ENCODE measurements around the gene TXNRD2. TPM values are rescaled to one million over a fixed set of nuclear protein-coding genes. Genes with fewer than 3 reads are reported as not detected.

Gene TXNRD2
- total and polyA plus RNA-seq, 8 donors = 9.6 to 41.6 (median 14.8) TPM

DNA sequence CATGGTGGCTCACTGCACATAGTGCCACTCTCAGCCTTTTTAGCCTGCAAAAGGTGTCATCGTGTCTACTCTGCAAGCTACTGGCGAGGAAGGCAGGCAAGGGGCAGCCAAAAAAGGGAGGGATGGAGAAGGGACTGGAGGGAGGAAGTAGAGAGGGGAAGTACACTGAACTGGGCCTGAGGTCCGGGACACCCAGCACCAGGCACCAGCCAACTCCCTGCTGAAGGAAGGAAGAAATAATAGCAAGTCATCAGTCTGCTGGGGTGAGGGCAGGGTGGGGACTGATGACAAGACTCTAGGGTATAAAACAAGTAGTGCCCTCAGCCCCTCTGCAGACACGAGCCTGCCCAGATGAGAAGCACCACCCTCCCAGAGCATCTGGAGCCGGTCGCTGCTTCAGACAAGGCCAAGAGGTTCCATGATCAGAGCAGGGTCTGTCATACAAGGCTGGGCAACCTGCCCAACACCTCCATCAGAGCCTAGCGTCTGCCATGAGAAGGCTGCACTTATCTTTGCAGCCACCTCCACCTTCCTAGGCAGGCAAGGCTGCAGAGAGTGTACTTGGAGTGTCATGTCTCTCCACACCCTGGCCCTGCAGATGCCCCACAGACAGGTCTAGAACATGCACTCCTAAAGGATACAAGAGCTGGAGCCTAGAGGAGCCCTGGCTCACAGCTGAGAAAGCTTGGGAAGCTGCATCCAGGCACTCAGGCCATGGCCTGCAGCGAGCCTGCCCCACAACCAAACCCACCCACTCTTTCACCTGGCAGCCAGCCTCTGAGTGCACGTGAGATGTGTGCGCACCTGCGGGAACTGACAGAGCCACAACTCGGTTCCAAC lies 9.0 kb downstream of the TXNRD2 start:
- Histone ChIP-seq H3K9me3 (no peaks in the 10 kb centered on the region), H3K36me3 (no peaks in the 10 kb centered on the region), H3K27ac (no peak overlapping the region), H3K4me3 (no peak overlapping the region), H3K27me3 (no peaks in the 10 kb centered on the region), H3K4me1 (peaks cover 0 to 2% (median 0%) of the 10 kb centered on the region in 3 donors)
- DNase-seq (peak in 1 of 6 donors; percentile 36), ATAC-seq (peak in 3 of 4 donors; percentile 17 to 38 (median 31)), FAIRE-seq (no peak)
- WGBS, 2 donors = 68 to 74% methylated on average over 12 of the region's 12 CpGs
- TF ChIP-seq, protein P1, sequence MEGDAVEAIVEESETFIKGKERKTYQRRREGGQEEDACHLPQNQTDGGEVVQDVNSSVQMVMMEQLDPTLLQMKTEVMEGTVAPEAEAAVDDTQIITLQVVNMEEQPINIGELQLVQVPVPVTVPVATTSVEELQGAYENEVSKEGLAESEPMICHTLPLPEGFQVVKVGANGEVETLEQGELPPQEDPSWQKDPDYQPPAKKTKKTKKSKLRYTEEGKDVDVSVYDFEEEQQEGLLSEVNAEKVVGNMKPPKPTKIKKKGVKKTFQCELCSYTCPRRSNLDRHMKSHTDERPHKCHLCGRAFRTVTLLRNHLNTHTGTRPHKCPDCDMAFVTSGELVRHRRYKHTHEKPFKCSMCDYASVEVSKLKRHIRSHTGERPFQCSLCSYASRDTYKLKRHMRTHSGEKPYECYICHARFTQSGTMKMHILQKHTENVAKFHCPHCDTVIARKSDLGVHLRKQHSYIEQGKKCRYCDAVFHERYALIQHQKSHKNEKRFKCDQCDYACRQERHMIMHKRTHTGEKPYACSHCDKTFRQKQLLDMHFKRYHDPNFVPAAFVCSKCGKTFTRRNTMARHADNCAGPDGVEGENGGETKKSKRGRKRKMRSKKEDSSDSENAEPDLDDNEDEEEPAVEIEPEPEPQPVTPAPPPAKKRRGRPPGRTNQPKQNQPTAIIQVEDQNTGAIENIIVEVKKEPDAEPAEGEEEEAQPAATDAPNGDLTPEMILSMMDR (IDR thresholded peaks at IDR 0.05) = no peak
- intact Hi-C loops (cut with DNase I) = no loop called here

DNA sequence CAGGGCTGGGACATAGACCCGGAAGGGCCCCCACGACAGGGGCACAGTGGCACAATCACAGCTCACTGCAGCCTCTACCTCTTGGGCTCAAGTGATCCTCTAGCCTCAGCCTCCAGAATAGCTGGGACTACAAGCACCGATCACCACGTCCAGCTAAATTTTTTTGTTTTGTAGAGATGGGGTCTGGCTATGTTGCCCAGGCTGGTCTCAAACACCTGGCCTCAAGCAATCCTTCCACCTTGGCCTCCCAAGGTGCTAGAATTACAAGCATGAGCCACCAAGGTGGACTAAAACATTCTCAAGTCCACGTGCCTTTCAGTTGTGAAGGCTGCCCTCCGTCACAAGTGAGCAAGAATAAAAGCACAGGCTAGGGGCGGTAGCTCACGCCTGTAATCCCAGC lies 10.1 kb downstream of the TXNRD2 start:
- intact Hi-C loops (cut with DNase I) = no loop called here
- TF ChIP-seq, protein P1 (IDR thresholded peaks at IDR 0.05) = no peak
- no peak for DNase-seq
- Histone ChIP-seq H3K27ac (no peak overlapping the region), H3K27me3 (no peaks in the 10 kb centered on the region), H3K9me3 (no peaks in the 10 kb centered on the region), H3K4me3 (no peak overlapping the region), H3K36me3 (no peaks in the 10 kb centered on the region), H3K4me1 (no peaks in the 10 kb centered on the region)
- WGBS, 2 donors = 93 to 99% methylated on average over 8 of the region's 8 CpGs
- FAIRE-seq = no peak
- no peak for ATAC-seq

- 91 to 94% methylated on average over 21 of the region's 21 CpGs for WGBS, 2 donors
- Histone ChIP-seq H3K9me3 (no peaks in the 10 kb centered on the region), H3K4me1 (no peaks in the 10 kb centered on the region), H3K27ac (no peak overlapping the region), H3K4me3 (no peak overlapping the region), H3K36me3 (no peaks in the 10 kb centered on the region), H3K27me3 (no peaks in the 10 kb centered on the region)
- TF ChIP-seq, protein P1 (IDR thresholded peaks at IDR 0.05) = no peak
- DNase-seq (no peak), FAIRE-seq (no peak), ATAC-seq (no peak)
- intact Hi-C loops (cut with DNase I) = no loop called here
Measured at GRCh38 chr22:19930551-19931486, 10.8 kb downstream of the TXNRD2 start.

DNA sequence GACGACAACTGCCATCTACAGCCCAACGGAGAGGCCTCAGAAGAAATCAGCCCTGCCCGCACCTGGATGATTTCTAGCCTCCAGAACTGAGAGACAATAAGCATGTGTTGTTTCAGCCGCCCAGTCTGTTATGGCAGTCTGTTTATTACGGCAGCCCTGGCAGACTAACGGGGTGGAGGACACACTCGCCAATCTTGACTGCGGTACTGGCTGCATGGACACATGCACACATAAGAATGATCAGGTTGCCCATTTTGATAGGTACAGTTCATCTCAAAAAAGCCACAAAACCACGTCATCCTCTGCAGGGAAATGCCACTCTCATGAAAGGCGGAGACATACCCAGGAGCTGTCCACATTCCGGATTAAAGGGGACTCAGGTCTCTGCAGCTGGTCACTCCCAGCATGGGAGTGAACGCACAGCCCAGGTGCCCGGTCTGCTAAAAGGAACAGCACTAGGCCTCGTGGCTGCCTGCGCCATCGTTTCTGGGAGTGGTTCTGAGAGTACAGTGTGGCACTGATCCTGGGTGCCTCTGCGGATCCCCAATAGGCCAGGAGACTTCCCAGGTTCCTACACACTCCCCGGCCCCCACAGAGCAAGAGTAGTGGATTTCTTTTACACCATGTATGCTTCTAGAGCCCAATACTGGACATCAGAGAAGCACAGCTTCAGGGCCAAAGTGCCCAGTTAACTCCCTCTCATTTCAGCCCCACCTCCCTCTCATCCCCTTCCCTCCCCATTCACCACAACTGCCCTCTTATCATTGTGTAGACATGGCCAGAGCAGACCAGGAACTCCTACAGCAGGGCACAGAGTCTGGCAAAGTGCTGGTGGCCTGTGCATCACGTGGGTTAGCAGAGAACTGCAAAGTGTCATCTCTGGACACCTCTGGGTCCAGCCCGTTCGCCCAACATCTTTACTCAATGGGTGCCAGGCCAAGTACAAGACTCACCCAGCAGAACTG lies 11.8 kb downstream of the TXNRD2 start:
- H3K4me3 ChIP-seq = no peak overlapping the region
- no peaks in the 10 kb centered on the region for H3K4me1 ChIP-seq
- TF ChIP-seq, protein P1 (IDR thresholded peaks at IDR 0.05) = no peak
- 91 to 96% methylated on average over 21 of the region's 21 CpGs for WGBS, 2 donors
- H3K27ac ChIP-seq = no peak overlapping the region
- DNase-seq (no peak), FAIRE-seq (no peak), ATAC-seq (no peak)
- intact Hi-C loops (cut with DNase I) = no loop called here
- H3K9me3 ChIP-seq = no peaks in the 10 kb centered on the region
- H3K36me3 ChIP-seq = no peaks in the 10 kb centered on the region
- H3K27me3 ChIP-seq = no peaks in the 10 kb centered on the region
